Bronchial epithelial cell (primary cell): ENCODE results near the gene HMGB3. TPM values are rescaled to one million over a fixed set of nuclear protein-coding genes. Genes with fewer than 3 reads are reported as not detected.
"Not testable (repeated sequence)": the region's sequence is repeated elsewhere in the genome, so short reads cannot be mapped to it uniquely, and the experiment has no call there.

Source experiments
- DNase-seq: peaks from one replicate; pipeline ENCODE4 v3.0.0-alpha.2; 2010; ENCODE audit warnings: low read depth
- FAIRE-seq: peaks from 2 replicates; lab custom pipeline; 2011; peaks lifted over from hg19 to GRCh38; lab: Jason Lieb, UNC
- H3K27me3 ChIP-seq: 2 replicates; pipeline ENCODE4 v1.5.1; 2011; ENCODE audit warnings: low read length; ENCODE audit not compliant: control insufficient read depth, insufficient read depth
- H3K36me3 ChIP-seq: 2 replicates; pipeline ENCODE4 v1.5.1; 2011; ENCODE audit warnings: low read length; ENCODE audit not compliant: control insufficient read depth, insufficient read depth
- H3K4me3 ChIP-seq: 2 replicates; pipeline ENCODE4 v1.5.1; 2011; ENCODE audit warnings: mild to moderate bottlenecking, low read depth, low read length, control low read depth
- CTCF ChIP-seq: IDR thresholded peaks from 2 replicates; pipeline ENCODE4 v1.5.1; 2011; ENCODE audit warnings: mild to moderate bottlenecking, moderate library complexity, low read length, control low read depth, inconsistent platforms; ENCODE audit not compliant: insufficient read depth, severe bottlenecking
- total RNA-seq: library from RNA; depleted of rRNA; stranded (reverse); fragments of >200 nt; gene quantifications from 2 replicates; pipeline ENCODE4 v1.2.1, GENCODE V29; 2014

The HMGB3 gene
- total RNA-seq, 1 donor from 2014 or later, result 74.5 TPM

DNA sequence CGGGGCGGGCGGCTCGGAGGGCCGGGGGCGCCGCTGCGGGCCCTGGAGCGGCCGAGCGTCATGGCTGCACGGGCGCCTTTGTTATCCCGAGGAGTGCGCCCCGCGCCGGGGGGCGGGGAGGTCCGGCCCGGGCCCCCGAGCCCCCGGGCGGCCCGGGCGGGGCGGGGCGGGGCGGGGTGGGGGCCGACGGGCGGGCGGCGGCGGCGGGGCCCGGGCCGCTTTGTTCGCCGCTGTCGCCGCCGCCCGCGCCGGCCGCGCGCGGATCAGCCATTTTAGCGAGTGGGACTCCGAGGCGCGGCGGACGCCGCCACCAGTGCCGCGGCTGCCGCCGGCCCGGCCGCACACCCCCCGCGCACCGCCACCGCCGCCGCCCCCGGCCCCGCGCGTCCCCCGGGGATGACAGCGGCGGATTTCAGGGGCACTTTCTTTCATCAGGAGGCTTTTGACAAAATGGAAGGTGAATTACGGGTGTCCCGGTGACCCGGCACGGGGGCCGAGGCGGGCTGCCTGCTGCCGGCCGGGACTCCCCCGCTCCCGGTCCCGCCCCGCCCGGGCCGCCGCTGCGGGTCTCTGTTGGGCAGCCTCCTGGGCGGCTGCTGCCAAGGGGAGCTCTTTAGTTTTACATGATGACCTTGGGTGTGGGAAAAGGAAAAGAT is 1.2 kb downstream of the HMGB3 start:
- FAIRE-seq (no peak), DNase-seq (no peak)
- no peak for TF ChIP-seq CTCF
- Histone ChIP-seq H3K36me3 (no peaks in the 10 kb centered on the region), H3K27me3 (no peaks in the 10 kb centered on the region), H3K4me3 (peak overlapping the region; percentile 55)

GRCh38 chrX:150987687-150988086 is 4.6 kb downstream of the HMGB3 start:
- H3K27me3 ChIP-seq, DNase-seq, H3K4me3 ChIP-seq, FAIRE-seq, H3K36me3 ChIP-seq: not testable (repeated sequence)

DNA sequence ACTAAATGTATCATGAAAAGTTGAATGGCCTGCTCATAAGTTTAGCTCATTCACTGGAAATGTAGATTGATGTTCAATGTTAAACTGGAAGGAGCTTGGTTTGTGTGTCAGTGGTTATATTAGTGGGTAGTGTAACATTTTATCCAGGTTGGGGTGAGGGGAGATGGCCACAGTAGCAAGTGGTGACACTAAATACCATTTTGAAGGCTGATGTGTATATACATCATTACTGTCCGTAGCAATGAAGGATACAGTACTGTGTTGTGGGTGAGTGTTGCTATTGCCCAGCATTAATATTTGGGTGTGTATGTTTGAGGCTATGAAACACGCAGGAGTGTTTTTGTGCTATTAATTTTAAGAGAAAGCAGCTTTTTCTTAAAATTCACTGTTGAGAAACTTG is 6.3 kb downstream of the HMGB3 start:
- TF ChIP-seq CTCF, result no peak
- FAIRE-seq, result no peak
- DNase-seq, result no peak
- Histone ChIP-seq H3K27me3 (no peaks in the 10 kb centered on the region), H3K36me3 (no peaks in the 10 kb centered on the region), H3K4me3 (no peak overlapping the region)

DNA sequence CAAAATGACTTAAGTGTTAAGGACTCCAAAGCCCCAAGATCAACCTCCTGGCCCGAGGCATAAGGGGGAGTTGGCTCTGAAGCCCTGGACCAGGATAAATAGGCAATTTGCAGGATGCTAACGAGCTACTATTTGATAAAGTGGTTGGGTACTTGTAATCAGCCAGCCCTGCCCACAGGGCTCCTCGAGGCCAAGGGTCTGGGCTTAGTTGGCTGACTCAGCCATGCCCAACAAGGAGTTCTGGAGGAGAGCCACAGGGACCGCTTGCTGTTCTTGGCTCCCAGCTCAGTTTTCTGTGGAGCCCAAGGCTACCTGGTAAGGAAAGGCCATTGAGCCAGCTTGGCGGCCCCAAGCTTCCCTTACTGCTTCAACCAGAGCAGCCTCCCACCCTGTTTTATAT is 7.8 kb downstream of the HMGB3 start:
- TF ChIP-seq CTCF, result no peak
- Histone ChIP-seq H3K36me3 (no peaks in the 10 kb centered on the region), H3K4me3 (no peak overlapping the region), H3K27me3 (no peaks in the 10 kb centered on the region)
- DNase-seq, result no peak
- no peak for FAIRE-seq

GRCh38 chrX:151000861-151001331 is 17.8 kb downstream of the HMGB3 start:
- FAIRE-seq, result no peak

GRCh38 chrX:151004085-151004484 is 20.9 kb downstream of the HMGB3 start:
- H3K36me3 ChIP-seq, result no peaks in the 10 kb centered on the region
- no peak for FAIRE-seq

More at GRCh38 chrX:151000861-151001331, 17.8 kb downstream of the HMGB3 start:
- no peak for TF ChIP-seq CTCF
- H3K36me3 ChIP-seq, result no peaks in the 10 kb centered on the region
- H3K4me3 ChIP-seq, result no peak overlapping the region
- no peaks in the 10 kb centered on the region for H3K27me3 ChIP-seq
- DNase-seq, result no peak

More at GRCh38 chrX:151004085-151004484, 20.9 kb downstream of the HMGB3 start:
- Histone ChIP-seq H3K4me3 (no peak overlapping the region), H3K27me3 (no peaks in the 10 kb centered on the region)
- no peak for TF ChIP-seq CTCF
- no peak for DNase-seq
